Activated T-cell treated with anti-CD3 and anti-CD28 coated beads, Interleukin-2, amount 50 U/mL, for 4 hours (primary cell): ENCODE results near the gene AMPH. TPM values are rescaled to one million over a fixed set of nuclear protein-coding genes. Genes with fewer than 3 reads are reported as not detected.
"Not testable (repeated sequence)": the region's sequence is repeated elsewhere in the genome, so short reads cannot be mapped to it uniquely, and the experiment has no call there.

ENCODE experiments used
- ATAC-seq, 2 donors: fragments of 200-7000 bp; cut with Tn5 transposase; one replicate each; pipeline ENCODE4 v1.10.0; 2021
- DNase-seq: peaks from one replicate; pipeline ENCODE4 v3.0.0-alpha.2; 2020
- H3K27me3 Mint-ChIP-seq: one replicate; pipeline ENCODE4 v1.8.0; 2021; ENCODE audit warnings: low read depth, mixed read lengths
- H3K36me3 Mint-ChIP-seq: one replicate; pipeline ENCODE4 v1.8.0; 2022; ENCODE audit warnings: mixed read lengths; ENCODE audit not compliant: insufficient read depth
- H3K4me1 Mint-ChIP-seq: one replicate; pipeline ENCODE4 v1.8.0; 2021; ENCODE audit warnings: low read depth, mixed read lengths
- H3K4me3 Mint-ChIP-seq: one replicate; pipeline ENCODE4 v1.8.0; 2021; ENCODE audit warnings: mild to moderate bottlenecking, moderate library complexity, mixed read lengths
- H3K9me3 Mint-ChIP-seq: one replicate; pipeline ENCODE4 v1.8.0; 2021; ENCODE audit warnings: mixed read lengths
- total RNA-seq, 3 donors: library from RNA; stranded (reverse); gene quantifications; one replicate each; pipeline ENCODE4 v1.2.1, GENCODE V29; 2021

AMPH gene
- total RNA-seq, 3 donors from 2014 or later: 0.14 to 0.15 TPM; not detected in 1

DNA sequence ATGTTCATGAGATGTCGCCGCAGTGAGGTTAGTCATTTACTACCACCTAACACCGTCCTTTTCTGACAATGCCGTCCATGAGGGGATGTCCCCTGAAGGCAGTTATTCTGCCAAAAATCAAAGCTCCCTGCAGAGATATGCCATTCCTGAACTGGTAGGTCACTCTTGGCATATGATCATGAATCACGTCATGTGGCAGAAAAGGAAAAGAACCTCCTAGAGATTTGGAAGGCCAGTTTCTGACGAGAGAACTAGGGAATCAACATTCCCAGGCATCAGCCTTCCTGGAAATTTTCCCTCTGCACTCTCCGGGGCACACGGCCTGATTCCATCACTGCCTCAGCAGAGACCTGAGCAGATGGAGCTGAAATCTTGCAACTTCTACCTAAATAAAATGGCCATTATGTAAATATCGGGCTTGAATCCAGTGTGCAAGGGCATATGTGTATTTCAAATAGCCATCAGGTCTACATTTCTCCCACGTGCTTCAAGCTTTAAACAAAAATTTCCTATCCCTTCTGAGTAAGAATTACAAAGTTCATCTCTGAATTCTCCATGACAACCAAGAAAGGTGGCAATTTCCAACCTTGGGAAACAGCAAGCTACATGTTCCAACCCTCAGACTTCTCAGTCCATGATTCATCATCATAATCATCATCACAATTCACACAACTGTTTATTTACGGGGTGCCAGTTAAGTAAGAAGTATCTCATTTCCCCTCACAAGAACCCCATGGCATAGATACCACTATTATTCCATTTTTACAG, 46.5 kb downstream of the AMPH start:
- Mint-ChIP-seq H3K4me3 (no peak overlapping the region), H3K9me3 (no peaks in the 10 kb centered on the region), H3K4me1 (no peaks in the 10 kb centered on the region), H3K36me3 (no peaks in the 10 kb centered on the region), H3K27me3 (peaks cover 4% of the 10 kb centered on the region)
- ATAC-seq (no peak), DNase-seq (no peak)

- DNase-seq: no peak
- Mint-ChIP-seq H3K4me1 (no peaks in the 10 kb centered on the region), H3K27me3 (peaks cover 9% of the 10 kb centered on the region), H3K9me3 (peaks cover 9% of the 10 kb centered on the region), H3K36me3 (no peaks in the 10 kb centered on the region), H3K4me3 (no peak overlapping the region)
- ATAC-seq: no peak
These were observed 50.7 kb downstream of the AMPH start for GRCh38 chr7:38580485-38580884.

DNA sequence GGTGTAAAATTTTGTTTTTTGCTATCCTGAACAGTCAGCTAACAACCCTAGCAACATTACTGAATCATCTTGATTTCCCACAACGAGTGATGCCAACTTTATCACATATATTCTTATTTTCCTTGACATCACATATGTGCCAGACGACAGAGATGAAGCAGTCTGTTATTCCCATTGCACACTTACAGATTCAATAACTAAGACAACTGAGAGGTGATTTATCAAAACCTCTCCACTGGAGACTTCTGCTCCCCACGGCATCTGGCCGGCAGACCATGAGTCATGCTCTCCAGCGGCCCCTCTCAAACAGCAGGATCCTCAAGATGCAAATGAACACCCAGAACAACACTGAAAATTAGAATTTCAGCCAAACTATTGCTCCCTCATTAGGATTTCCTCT, 57.1 kb downstream of the AMPH start:
- Mint-ChIP-seq H3K4me1 (no peaks in the 10 kb centered on the region), H3K9me3 (peaks cover 11% of the 10 kb centered on the region)

GRCh38 chr7:38571620-38572019, 59.6 kb downstream of the AMPH start:
- not testable (repeated sequence) for H3K27me3 Mint-ChIP-seq, H3K36me3 Mint-ChIP-seq, ATAC-seq, DNase-seq, H3K4me1 Mint-ChIP-seq, H3K4me3 Mint-ChIP-seq
- peaks cover 11% of the 10 kb centered on the region for H3K9me3 Mint-ChIP-seq

More for the DNA sequence above, 57.1 kb downstream of the AMPH start:
- Mint-ChIP-seq H3K27me3 (peaks cover 5% of the 10 kb centered on the region), H3K36me3 (no peaks in the 10 kb centered on the region), H3K4me3 (no peak overlapping the region)
- ATAC-seq (no peak), DNase-seq (no peak)

DNA sequence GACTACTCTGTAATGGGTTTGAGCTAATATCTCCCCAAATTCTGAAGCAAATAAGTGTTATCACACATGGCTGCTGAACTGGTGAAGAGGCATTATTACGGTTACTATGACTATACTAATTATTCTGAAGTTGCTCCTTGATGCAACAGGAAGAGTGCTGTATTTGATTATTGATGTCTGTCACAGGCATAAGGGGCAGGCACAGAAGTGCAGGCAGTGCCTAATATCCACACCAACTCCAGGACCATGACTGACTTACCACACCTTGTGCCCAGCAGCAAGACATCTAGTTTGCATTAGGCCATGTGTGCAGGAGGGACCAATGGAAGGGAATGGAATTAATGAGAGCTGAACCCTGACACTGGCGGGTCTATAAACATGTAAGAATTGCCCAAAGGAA, 62.7 kb downstream of the AMPH start:
- peaks cover 3% of the 10 kb centered on the region for H3K27me3 Mint-ChIP-seq
- H3K9me3 Mint-ChIP-seq: no peaks in the 10 kb centered on the region
- DNase-seq: no peak
- no peaks in the 10 kb centered on the region for H3K36me3 Mint-ChIP-seq
- H3K4me3 Mint-ChIP-seq: no peak overlapping the region
- no peak for ATAC-seq
- no peaks in the 10 kb centered on the region for H3K4me1 Mint-ChIP-seq

GRCh38 chr7:38565289-38565688, 65.9 kb downstream of the AMPH start:
- H3K27me3 Mint-ChIP-seq: peaks cover 6% of the 10 kb centered on the region
- no peaks in the 10 kb centered on the region for H3K9me3 Mint-ChIP-seq
- no peak for DNase-seq
- H3K36me3 Mint-ChIP-seq: no peaks in the 10 kb centered on the region
- ATAC-seq: no peak
- H3K4me1 Mint-ChIP-seq: no peaks in the 10 kb centered on the region
- H3K4me3 Mint-ChIP-seq: no peak overlapping the region

- Mint-ChIP-seq H3K36me3 (no peaks in the 10 kb centered on the region), H3K27me3 (peaks cover 7% of the 10 kb centered on the region), H3K4me1 (no peaks in the 10 kb centered on the region), H3K4me3 (no peak overlapping the region), H3K9me3 (no peaks in the 10 kb centered on the region)
- DNase-seq (no peak), ATAC-seq (no peak)
These were observed 67.4 kb downstream of the AMPH start for GRCh38 chr7:38563741-38564140.

- H3K27me3 Mint-ChIP-seq: peaks cover 5% of the 10 kb centered on the region
- H3K36me3 Mint-ChIP-seq: no peaks in the 10 kb centered on the region
- no peaks in the 10 kb centered on the region for H3K9me3 Mint-ChIP-seq
- ATAC-seq: no peak
- no peak for DNase-seq
- no peak overlapping the region for H3K4me3 Mint-ChIP-seq
- no peaks in the 10 kb centered on the region for H3K4me1 Mint-ChIP-seq
These were observed 70.0 kb downstream of the AMPH start for GRCh38 chr7:38561166-38561565.

GRCh38 chr7:38558761-38559345, 72.3 kb downstream of the AMPH start:
- H3K36me3 Mint-ChIP-seq: no peaks in the 10 kb centered on the region
- no peaks in the 10 kb centered on the region for H3K9me3 Mint-ChIP-seq
- no peak overlapping the region for H3K4me3 Mint-ChIP-seq
- ATAC-seq (no peak), DNase-seq (no peak)
- H3K4me1 Mint-ChIP-seq: no peaks in the 10 kb centered on the region
- peaks cover 5% of the 10 kb centered on the region for H3K27me3 Mint-ChIP-seq

DNA sequence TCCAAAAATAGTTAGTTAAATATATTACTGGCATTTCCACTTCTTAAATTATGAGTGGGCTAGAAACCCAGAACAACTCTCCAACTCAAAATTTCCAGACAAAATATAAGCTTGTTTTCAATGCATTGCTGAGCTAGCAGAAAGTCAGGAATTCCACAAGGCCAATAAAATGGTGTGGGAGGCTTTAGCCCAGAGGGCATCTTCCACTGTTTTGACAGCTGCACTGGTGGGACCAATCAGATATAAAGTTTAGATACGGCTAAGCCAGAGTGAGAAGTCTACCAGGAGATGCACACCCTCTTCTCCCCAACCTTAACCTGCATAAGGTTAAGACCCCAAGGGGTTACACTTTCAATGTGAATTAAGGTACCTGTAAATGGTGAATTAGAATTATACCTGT, 76.6 kb downstream of the AMPH start:
- H3K4me3 Mint-ChIP-seq: no peak overlapping the region
- no peak for DNase-seq
- H3K9me3 Mint-ChIP-seq: no peaks in the 10 kb centered on the region
- no peak for ATAC-seq
- no peaks in the 10 kb centered on the region for H3K4me1 Mint-ChIP-seq
- no peaks in the 10 kb centered on the region for H3K36me3 Mint-ChIP-seq
- H3K27me3 Mint-ChIP-seq: peaks cover 8% of the 10 kb centered on the region

DNA sequence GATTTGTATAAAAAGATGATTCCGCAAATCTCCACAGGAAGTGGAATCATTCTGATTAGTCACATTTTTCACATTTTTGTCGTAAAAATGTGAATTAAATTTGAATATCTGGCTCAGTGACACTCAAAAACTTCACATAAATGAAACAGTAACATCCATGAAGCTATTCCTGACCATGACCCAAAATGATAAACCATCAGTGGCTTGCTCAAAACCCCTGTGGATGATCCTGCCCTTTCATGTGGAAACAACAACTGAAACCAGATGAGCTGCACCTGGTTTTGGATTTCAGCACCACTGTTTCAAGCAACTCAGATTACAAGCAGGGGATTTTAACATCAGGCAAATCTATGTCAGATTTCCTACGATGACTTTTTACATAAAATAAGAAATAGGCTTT, 80.3 kb downstream of the AMPH start:
- ATAC-seq: no peak
- Mint-ChIP-seq H3K36me3 (no peaks in the 10 kb centered on the region), H3K9me3 (no peaks in the 10 kb centered on the region), H3K27me3 (peaks cover 10% of the 10 kb centered on the region), H3K4me1 (no peaks in the 10 kb centered on the region), H3K4me3 (no peak overlapping the region)
- no peak for DNase-seq

DNA sequence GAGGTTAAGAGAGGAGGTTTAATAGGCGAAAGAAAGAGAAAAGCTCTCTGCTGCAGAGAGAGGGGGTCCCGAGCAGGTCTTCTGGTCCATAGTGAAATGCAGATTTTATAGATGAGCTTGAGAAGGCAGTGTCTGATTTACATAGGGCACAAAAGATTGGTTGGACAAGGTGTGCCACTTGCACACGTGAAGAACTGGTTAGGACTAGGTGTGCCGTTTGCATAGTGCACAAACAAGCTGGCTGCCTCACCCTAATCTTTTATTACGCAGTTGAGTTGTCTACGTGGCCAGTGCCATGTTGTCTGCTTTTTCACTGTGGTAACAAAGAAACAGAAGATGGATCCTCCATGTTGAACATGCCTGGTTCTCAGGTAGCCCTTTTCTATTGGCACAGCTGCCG, 82.6 kb downstream of the AMPH start:
- Mint-ChIP-seq H3K4me3 (no peak overlapping the region), H3K36me3 (no peaks in the 10 kb centered on the region), H3K4me1 (no peaks in the 10 kb centered on the region), H3K27me3 (peaks cover 10% of the 10 kb centered on the region), H3K9me3 (no peaks in the 10 kb centered on the region)
- ATAC-seq (no peak), DNase-seq (no peak)

- Mint-ChIP-seq H3K4me1 (no peaks in the 10 kb centered on the region), H3K27me3 (peaks cover 6% of the 10 kb centered on the region), H3K9me3 (no peaks in the 10 kb centered on the region), H3K36me3 (no peaks in the 10 kb centered on the region), H3K4me3 (no peak overlapping the region)
- DNase-seq (no peak), ATAC-seq (no peak)
These were observed 84.4 kb downstream of the AMPH start for GRCh38 chr7:38546763-38547162.

GRCh38 chr7:38545977-38546376, 85.2 kb downstream of the AMPH start:
- Mint-ChIP-seq H3K9me3 (no peaks in the 10 kb centered on the region), H3K36me3 (no peaks in the 10 kb centered on the region), H3K27me3 (peaks cover 2% of the 10 kb centered on the region), H3K4me1 (no peaks in the 10 kb centered on the region), H3K4me3 (no peak overlapping the region)
- no peak for DNase-seq
- ATAC-seq: no peak

DNA sequence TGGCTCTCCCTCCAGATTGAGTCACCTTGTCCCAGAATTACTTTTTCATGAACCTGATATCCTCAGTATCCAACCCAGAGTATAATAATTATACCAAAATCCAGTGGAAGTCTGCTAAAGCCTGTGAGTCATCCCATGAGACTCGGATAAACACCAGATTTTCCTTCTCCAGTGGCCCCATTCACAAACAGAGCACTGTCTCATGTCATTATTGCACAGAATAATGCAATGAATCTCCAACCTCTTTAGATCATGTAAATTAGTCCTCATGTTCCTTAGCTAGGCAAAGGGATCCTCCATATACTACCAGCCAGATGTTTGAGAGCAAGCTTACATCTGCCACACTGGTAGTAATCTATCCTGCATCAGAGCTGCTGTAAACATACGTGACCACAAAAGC, 89.0 kb downstream of the AMPH start:
- no peak for ATAC-seq

More for the DNA sequence above, 89.0 kb downstream of the AMPH start:
- Mint-ChIP-seq H3K36me3 (no peaks in the 10 kb centered on the region), H3K9me3 (no peaks in the 10 kb centered on the region), H3K27me3 (no peaks in the 10 kb centered on the region), H3K4me1 (no peaks in the 10 kb centered on the region), H3K4me3 (no peak overlapping the region)
- DNase-seq: no peak
